Hepatocyte (in vitro differentiated cells): Measurements from ENCODE around the gene CCT6B. TPM values are rescaled to one million over a fixed set of nuclear protein-coding genes. Genes with fewer than 3 reads are reported as not detected.
"Not testable (repeated sequence)": the region's sequence is repeated elsewhere in the genome, so short reads cannot be mapped to it uniquely, and the experiment has no call there.

ENCODE experiments used
- DNase-seq: peaks from one replicate; pipeline ENCODE4 v3.0.0-alpha.2; 2016; ENCODE audit warnings: low spot score
- H2AFZ ChIP-seq: fragments of 200-600 bp; sonication (generic); 2 replicates; pipeline ENCODE4 v1.6.0; 2016; ENCODE audit warnings: antibody characterized with exemption, mild to moderate bottlenecking
- H3K27ac ChIP-seq: fragments of 200-600 bp; sonication (generic); 2 replicates; pipeline ENCODE4 v1.5.1; 2016; ENCODE audit warnings: mild to moderate bottlenecking
- H3K27me3 ChIP-seq: fragments of 200-600 bp; sonication (generic); 2 replicates; pipeline ENCODE4 v1.6.1; 2016
- H3K36me3 ChIP-seq: fragments of 200-600 bp; sonication (generic); replicated peaks from 2 replicates; pipeline ENCODE4 v1.5.1; 2016; ENCODE audit warnings: low read depth; ENCODE audit not compliant: insufficient read depth
- H3K4me1 ChIP-seq: fragments of 200-600 bp; sonication (generic); 2 replicates; pipeline ENCODE4 v1.5.1; 2016; ENCODE audit warnings: mild to moderate bottlenecking, moderate library complexity; ENCODE audit not compliant: insufficient read depth
- H3K4me2 ChIP-seq: fragments of 200-600 bp; sonication (generic); 2 replicates; pipeline ENCODE4 v1.6.0; 2016
- H3K4me3 ChIP-seq: fragments of 200-600 bp; sonication (generic); 2 replicates; pipeline ENCODE4 v1.5.1; 2016; ENCODE audit warnings: mild to moderate bottlenecking
- H3K79me2 ChIP-seq: fragments of 200-600 bp; sonication (generic); 2 replicates; pipeline ENCODE4 v1.6.0; 2017; ENCODE audit warnings: mild to moderate bottlenecking
- H3K9me2 ChIP-seq: fragments of 200-600 bp; sonication (generic); replicated peaks from 2 replicates; pipeline ENCODE4 v1.6.0; 2017; ENCODE audit warnings: mild to moderate bottlenecking; ENCODE audit not compliant: insufficient read depth
- H3K9me3 ChIP-seq: fragments of 200-600 bp; sonication (generic); 2 replicates; pipeline ENCODE4 v1.5.1; 2016; ENCODE audit warnings: low read depth, mild to moderate bottlenecking
- H4K20me1 ChIP-seq: fragments of 200-600 bp; sonication (generic); 2 replicates; pipeline ENCODE4 v1.6.0; 2016; ENCODE audit warnings: mild to moderate bottlenecking; ENCODE audit not compliant: insufficient read depth, poor library complexity, severe bottlenecking
- EZH2 ChIP-seq: fragments of 200-600 bp; sonication (generic); IDR thresholded peaks from 2 replicates; pipeline ENCODE4 v1.6.1; 2016; ENCODE audit warnings: antibody characterized with exemption, mild to moderate bottlenecking, borderline replicate concordance
- EZH2phosphoT487 ChIP-seq: fragments of 200-600 bp; sonication (generic); IDR thresholded peaks from one replicate; pipeline ENCODE4 v1.6.1; 2018; ENCODE audit warnings: antibody characterized with exemption, mild to moderate bottlenecking, low read depth, moderate library complexity; ENCODE audit not compliant: unreplicated experiment, severe bottlenecking
- WGBS: methylation state at CpG from one replicate; pipeline ENCODE4 v1.1.6; 2016; ENCODE audit warnings: low lambda C conversion rate; ENCODE audit errors: missing lambda C conversion rate; 5-methylcytosine and 5-hydroxymethylcytosine counted together
- polyA plus RNA-seq: library from polyadenylated mRNA; unstranded; fragments of >200 nt; fragmentation: Nextera tagmentation; extraction: Ambion mirVana; gene quantifications from 2 replicates; pipeline ENCODE4 v1.2.1, GENCODE V29; 2016
- total RNA-seq: library from RNA; depleted of rRNA; stranded (reverse); fragments of >200 nt; gene quantifications from 2 replicates; pipeline ENCODE4 v1.2.3, GENCODE V29; 2014
- TF ChIP-seq, protein P1 (sequence below): fragments of 200-600 bp; sonication (generic); IDR thresholded peaks from 2 replicates; pipeline ENCODE4 v1.5.1; 2016; ENCODE audit warnings: antibody characterized with exemption, mild to moderate bottlenecking; ENCODE audit not compliant: poor library complexity

CCT6B gene
- total and polyA plus RNA-seq, 2 experiments from 2014 or later = 1.7 to 2.6 TPM

GRCh38 chr17:35001549-35001948 is 40.3 kb upstream of the CCT6B start:
- Histone ChIP-seq H3K9me2 (no peaks in the 10 kb centered on the region), H2AFZ (no peak overlapping the region), H3K36me3 (no peaks in the 10 kb centered on the region), H3K27ac (no peak overlapping the region), H3K27me3 (no peaks in the 10 kb centered on the region), H3K9me3 (no peaks in the 10 kb centered on the region), H3K4me3 (no peak overlapping the region), H3K4me2 (no peak overlapping the region), H3K79me2 (no peaks in the 10 kb centered on the region), H4K20me1 (no peaks in the 10 kb centered on the region), H3K4me1 (no peaks in the 10 kb centered on the region)
- no peak for DNase-seq
- WGBS = 98% methylated on average over 2 of the region's 2 CpGs
- no peak for TF ChIP-seq EZH2phosphoT487
- TF ChIP-seq EZH2 = no peak
- TF ChIP-seq, protein P1, sequence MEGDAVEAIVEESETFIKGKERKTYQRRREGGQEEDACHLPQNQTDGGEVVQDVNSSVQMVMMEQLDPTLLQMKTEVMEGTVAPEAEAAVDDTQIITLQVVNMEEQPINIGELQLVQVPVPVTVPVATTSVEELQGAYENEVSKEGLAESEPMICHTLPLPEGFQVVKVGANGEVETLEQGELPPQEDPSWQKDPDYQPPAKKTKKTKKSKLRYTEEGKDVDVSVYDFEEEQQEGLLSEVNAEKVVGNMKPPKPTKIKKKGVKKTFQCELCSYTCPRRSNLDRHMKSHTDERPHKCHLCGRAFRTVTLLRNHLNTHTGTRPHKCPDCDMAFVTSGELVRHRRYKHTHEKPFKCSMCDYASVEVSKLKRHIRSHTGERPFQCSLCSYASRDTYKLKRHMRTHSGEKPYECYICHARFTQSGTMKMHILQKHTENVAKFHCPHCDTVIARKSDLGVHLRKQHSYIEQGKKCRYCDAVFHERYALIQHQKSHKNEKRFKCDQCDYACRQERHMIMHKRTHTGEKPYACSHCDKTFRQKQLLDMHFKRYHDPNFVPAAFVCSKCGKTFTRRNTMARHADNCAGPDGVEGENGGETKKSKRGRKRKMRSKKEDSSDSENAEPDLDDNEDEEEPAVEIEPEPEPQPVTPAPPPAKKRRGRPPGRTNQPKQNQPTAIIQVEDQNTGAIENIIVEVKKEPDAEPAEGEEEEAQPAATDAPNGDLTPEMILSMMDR = no peak

GRCh38 chr17:35000965-35001364 is 39.7 kb upstream of the CCT6B start:
- WGBS = 95% methylated on average over 14 of the region's 14 CpGs
- not testable (repeated sequence) for H3K4me2 ChIP-seq, H3K36me3 ChIP-seq, H2AFZ ChIP-seq, H3K79me2 ChIP-seq, H3K27ac ChIP-seq, H3K9me2 ChIP-seq, DNase-seq, H4K20me1 ChIP-seq, H3K4me3 ChIP-seq, H3K4me1 ChIP-seq, H3K27me3 ChIP-seq, H3K9me3 ChIP-seq

DNA sequence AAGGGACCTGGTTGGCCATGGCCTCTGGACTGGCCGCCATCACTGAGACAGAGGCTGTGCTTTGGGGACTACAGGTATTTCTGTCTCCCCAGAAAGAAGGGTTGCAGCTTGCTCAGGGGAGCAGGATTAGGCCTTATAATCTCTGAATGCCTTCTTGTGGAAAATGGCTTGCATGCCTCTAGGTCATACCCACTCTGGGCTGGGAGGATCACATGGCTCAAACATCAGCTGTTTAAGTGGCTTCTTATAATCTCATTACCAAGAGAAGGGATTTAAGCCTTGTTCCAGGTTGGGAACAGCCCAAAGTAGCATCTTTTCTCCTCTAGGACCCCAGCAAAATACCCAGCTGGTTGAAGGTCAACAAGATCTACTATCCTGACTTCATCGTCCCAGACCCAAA is 38.2 kb upstream of the CCT6B start:
- Histone ChIP-seq H2AFZ (no peak overlapping the region), H3K79me2 (no peaks in the 10 kb centered on the region), H3K27ac (no peak overlapping the region), H3K9me3 (no peaks in the 10 kb centered on the region), H3K9me2 (no peaks in the 10 kb centered on the region), H3K4me1 (no peaks in the 10 kb centered on the region), H3K27me3 (no peaks in the 10 kb centered on the region), H3K36me3 (no peaks in the 10 kb centered on the region), H3K4me2 (no peak overlapping the region), H3K4me3 (no peak overlapping the region), H4K20me1 (no peaks in the 10 kb centered on the region)
- no peak for DNase-seq
- 97% methylated on average over 2 of the region's 2 CpGs for WGBS
- TF ChIP-seq EZH2phosphoT487 (no peak), EZH2 (no peak)
- TF ChIP-seq, protein P1 = no peak

- TF ChIP-seq, protein P1 = peak; percentile 62
- no peak for TF ChIP-seq EZH2
- Histone ChIP-seq H3K27me3 (no peaks in the 10 kb centered on the region), H3K36me3 (no peaks in the 10 kb centered on the region), H3K4me3 (no peak overlapping the region), H2AFZ (no peak overlapping the region), H3K4me1 (no peaks in the 10 kb centered on the region), H3K9me2 (no peaks in the 10 kb centered on the region), H3K27ac (no peak overlapping the region), H3K9me3 (no peaks in the 10 kb centered on the region), H4K20me1 (no peaks in the 10 kb centered on the region), H3K4me2 (no peak overlapping the region), H3K79me2 (no peaks in the 10 kb centered on the region)
- DNase-seq = peak; percentile 76
- WGBS = 55% methylated on average over 5 of the region's 5 CpGs
These were observed 36.9 kb upstream of the CCT6B start for GRCh38 chr17:34998205-34998604.
